Fibroblast of villous mesenchyme (primary cell): ENCODE data around the gene RGS19. TPM values are rescaled to one million over a fixed set of nuclear protein-coding genes. Genes with fewer than 3 reads are reported as not detected.

Source experiments
- DNase-seq: peaks from one replicate; pipeline ENCODE4 v3.0.0-alpha.2; 2010; ENCODE audit warnings: low read depth
- H3K4me3 ChIP-seq: 2 replicates; pipeline ENCODE4 v1.5.1; 2011; ENCODE audit warnings: low read depth, mild to moderate bottlenecking, low read length
- total RNA-seq: library from RNA; depleted of rRNA; stranded (reverse); fragments of >200 nt; gene quantifications from 2 replicates; pipeline ENCODE4 v1.2.3, GENCODE V29; 2012
- TF ChIP-seq, protein P1 (sequence below): IDR thresholded peaks from 2 replicates; pipeline ENCODE4 v1.5.1; 2012; ENCODE audit warnings: low read depth, mild to moderate bottlenecking, low read length; ENCODE audit not compliant: insufficient read depth

Gene RGS19
- total RNA-seq, 1 donor: 13.0 TPM

DNA sequence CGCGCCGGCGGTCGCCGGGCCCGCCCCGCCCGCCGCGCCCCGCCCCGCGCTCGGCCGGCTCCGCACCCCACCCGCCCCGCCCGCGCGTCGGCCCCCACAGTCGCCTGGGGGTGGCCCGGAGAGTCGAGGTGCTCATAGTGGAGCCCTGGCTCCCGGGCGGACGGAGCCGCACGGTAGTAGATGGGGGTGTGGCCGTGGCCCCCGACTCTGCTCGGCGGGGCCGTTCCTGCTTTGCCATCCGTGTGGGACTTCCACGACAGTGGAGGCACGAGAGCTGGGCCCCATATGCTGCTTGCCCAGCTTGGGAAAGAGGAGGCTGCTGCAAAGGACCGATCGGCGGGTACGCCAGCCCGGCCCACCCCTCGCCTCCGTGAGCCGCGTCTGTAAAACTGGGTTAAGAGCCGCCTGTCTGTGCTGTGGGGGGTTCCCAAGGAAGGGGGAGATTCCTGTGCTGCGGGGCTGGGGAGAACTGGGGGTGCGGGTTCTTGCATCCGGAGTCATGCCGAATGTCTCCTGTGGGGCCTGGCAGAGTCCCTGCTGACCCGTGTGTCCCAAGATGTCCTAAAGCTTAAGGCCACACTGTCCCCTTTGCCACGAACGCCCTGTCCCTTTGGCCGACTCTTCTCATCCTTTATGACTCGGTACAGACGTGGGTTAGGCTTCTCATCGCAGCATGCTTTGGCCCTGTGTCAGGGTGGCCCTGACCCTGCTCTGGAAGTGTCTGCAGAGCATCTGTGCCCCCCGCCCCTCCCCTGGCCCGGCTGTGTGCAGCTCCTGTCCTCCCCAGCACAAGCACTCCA lies 895 bp upstream of the RGS19 start, which contains the start of gene OPRL1:
Gene OPRL1 (plus strand): TSS at position 70 of the 800 bp plus-strand sequence. CDS start 12,639 bp downstream, outside the sequence.
- TF ChIP-seq, protein P1, sequence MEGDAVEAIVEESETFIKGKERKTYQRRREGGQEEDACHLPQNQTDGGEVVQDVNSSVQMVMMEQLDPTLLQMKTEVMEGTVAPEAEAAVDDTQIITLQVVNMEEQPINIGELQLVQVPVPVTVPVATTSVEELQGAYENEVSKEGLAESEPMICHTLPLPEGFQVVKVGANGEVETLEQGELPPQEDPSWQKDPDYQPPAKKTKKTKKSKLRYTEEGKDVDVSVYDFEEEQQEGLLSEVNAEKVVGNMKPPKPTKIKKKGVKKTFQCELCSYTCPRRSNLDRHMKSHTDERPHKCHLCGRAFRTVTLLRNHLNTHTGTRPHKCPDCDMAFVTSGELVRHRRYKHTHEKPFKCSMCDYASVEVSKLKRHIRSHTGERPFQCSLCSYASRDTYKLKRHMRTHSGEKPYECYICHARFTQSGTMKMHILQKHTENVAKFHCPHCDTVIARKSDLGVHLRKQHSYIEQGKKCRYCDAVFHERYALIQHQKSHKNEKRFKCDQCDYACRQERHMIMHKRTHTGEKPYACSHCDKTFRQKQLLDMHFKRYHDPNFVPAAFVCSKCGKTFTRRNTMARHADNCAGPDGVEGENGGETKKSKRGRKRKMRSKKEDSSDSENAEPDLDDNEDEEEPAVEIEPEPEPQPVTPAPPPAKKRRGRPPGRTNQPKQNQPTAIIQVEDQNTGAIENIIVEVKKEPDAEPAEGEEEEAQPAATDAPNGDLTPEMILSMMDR: no peak
- DNase-seq: no peak
- H3K4me3 ChIP-seq: peak within 1 kb of the TSS; percentile 80

DNA sequence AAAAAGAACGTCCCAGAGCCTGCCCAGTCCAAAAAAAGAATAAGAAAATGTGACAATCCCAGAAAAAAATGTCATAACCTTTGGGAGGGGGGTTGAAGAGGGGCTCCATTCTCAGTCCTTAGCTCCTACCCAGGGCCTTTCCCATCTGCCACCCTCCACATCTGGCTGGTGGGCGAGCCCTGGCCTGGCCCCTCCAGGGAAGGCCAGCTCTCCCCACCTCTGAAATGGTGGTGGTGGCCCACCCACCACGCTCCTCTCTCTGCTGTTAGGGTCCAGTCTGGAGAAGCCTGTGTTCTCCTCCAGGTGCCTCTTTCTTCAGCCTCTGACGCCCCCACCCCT lies 415 bp downstream of the RGS19 start:
- H3K4me3 ChIP-seq: peak overlapping the region; percentile 80
- TF ChIP-seq, protein P1: no peak
- DNase-seq: no peak

DNA sequence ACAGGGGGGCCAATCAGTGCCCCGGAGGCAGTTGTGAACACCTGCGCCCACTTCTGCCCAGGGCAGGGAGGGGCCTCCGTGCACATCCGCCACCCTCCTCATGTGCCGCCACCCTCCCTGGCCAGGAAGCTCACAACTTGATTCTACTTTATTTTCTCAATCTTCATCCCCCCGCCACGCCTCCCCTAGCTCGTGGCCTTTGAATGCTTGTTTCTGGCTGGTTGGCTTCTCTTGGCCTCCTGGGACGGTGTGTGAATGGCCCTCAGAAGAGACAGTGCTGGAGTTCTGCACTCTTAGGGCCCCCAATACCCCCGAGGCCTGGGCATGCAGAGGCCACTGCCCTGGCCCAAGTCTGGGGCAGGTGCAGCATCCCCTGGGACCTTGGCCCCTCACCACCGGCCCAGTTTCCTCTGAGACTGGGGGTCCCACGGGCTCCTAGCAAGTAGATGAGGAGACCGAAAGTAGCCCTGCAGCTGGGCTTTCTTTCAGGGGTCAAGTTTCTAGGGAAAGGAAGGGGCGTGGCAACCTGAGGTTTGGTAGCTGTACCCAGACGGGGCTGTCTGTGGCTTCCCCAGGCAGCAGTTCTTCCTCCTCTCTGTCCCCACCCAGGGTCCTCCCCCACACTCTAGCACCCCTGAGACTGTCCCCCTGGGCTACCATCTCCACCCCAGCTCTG lies 1.3 kb downstream of the RGS19 start:
- TF ChIP-seq, protein P1: no peak
- peak overlapping the region; percentile 80 for H3K4me3 ChIP-seq
- no peak for DNase-seq

DNA sequence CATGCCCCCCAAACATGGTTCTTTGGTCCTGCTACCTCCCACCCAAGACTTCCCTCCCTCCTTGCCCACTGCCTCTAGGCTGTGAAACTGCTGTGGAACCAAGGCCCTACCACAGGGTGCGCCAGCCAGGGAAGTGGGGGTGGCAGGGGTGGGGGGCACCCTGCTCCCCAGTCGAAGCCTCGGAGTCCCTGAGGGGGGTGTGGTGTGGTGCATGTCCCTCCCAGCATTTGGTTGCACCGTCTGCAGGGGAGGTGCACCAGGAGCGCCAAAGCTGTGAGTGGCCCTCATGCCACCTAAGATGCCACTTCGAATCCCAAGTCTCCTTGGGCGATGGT lies 1.8 kb downstream of the RGS19 start:
- TF ChIP-seq, protein P1: no peak
- no peak for DNase-seq
- H3K4me3 ChIP-seq: no peak overlapping the region

DNA sequence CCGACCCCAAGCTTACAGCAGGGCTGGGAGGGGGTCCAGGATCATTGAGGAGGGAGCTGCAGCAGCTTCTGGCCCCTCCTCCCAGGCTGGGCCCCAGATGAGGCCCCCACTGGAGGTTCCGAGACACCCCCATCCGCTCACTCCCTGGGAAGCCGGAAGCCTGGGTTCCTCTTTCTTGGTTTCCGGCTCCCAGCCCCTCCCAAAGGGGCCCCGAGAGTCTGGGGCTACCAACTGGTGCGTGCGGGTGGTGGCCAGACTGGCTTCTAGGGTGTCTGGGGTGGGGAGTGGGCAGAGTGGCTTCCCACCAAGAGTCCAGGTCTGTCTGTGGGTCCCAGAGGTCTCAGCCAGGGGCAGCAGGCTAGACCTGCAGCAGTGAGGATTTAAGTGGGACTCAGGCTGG lies 2.2 kb downstream of the RGS19 start:
- no peak for DNase-seq
- TF ChIP-seq, protein P1: no peak
- no peak overlapping the region for H3K4me3 ChIP-seq

DNA sequence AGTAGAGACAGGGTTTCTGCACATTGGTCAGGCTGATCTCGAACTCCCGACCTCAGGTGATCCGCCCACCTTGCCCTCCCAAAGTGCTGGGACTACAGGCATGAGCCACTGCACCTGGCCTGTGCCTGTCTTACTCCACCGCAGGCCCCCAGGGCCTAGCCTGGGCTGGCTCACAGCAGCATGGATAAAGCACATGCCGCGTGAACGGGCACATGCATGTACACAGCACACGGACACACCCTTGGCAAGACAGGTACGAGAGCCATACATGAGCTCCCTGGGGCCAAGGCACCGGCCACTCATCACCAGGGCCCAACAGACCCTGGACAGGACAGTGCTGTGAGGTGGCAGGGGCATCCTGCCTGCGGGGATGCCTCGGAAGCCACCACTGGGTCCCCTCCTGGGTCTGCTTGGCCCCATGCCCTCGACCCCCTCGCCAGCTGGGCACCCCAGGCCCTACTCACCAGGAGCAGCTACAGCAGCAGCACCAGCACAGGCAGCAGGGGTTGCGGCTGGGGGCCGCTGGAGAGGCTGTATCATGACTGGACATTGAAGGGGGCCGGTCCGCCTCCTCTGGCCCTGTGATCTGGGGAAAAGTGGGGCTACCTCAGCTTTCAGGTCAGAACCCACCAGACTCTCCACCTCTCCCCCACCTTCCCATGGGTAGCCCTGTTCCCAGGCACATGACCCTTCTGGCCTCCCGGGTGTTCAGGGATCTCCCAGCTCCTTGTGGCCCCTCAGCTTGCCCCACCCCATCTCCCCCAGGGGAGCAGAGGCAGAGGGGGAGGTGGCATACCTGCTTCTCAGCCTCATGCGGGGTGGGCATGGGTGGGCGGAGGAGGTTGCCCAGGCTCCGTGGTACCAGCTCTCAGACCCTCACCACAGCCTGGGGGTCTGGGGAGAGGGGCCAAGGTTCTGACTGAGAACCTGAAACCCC lies 3.0 kb downstream of the RGS19 start:
- TF ChIP-seq, protein P1: no peak
- DNase-seq: no peak
- H3K4me3 ChIP-seq: no peak overlapping the region
